ENCODE measurements around the gene C16orf95.

C16orf95 gene

GRCh38 chr16:87330646-87331045, 13.5 kb upstream of the C16orf95 start:
- DNase-seq = no peak

GRCh38 chr16:87330257-87330624, 13.0 kb upstream of the C16orf95 start:
- no peak for DNase-seq

GRCh38 chr16:87329436-87330256, 12.5 kb upstream of the C16orf95 start:
- DNase-seq = no peak

- DNase-seq = no peak
Observed at GRCh38 chr16:87328846-87329245, 11.7 kb upstream of the C16orf95 start.

GRCh38 chr16:87327798-87328495, 10.8 kb upstream of the C16orf95 start:
- no peak for DNase-seq

GRCh38 chr16:87326151-87326571, 9.0 kb upstream of the C16orf95 start:
- DNase-seq = no peak

- no peak for DNase-seq
Observed at GRCh38 chr16:87325423-87325858, 8.2 kb upstream of the C16orf95 start.

- no peak for DNase-seq
Observed at GRCh38 chr16:87324411-87325275, 7.5 kb upstream of the C16orf95 start.

GRCh38 chr16:87323727-87324410, 6.7 kb upstream of the C16orf95 start:
- DNase-seq = no peak

- DNase-seq = no peak
Observed at GRCh38 chr16:87322833-87323726, 5.9 kb upstream of the C16orf95 start.

- no peak for DNase-seq
Observed at GRCh38 chr16:87322360-87322759, 5.2 kb upstream of the C16orf95 start.

GRCh38 chr16:87321336-87322107, 4.3 kb upstream of the C16orf95 start:
- no peak for DNase-seq

GRCh38 chr16:87320510-87321227, 3.5 kb upstream of the C16orf95 start:
- no peak for DNase-seq

GRCh38 chr16:87319997-87320491, 2.9 kb upstream of the C16orf95 start:
- no peak for DNase-seq

GRCh38 chr16:87319011-87319410, 1.8 kb upstream of the C16orf95 start:
- no peak for DNase-seq

GRCh38 chr16:87317750-87318644, 805 bp upstream of the C16orf95 start:
- peak; percentile 50 for DNase-seq

GRCh38 chr16:87316450-87316922, 706 bp downstream of the C16orf95 start:
- no peak for DNase-seq

- no peak for DNase-seq
Observed at GRCh38 chr16:87314990-87315420, 2.2 kb downstream of the C16orf95 start.

GRCh38 chr16:87312008-87312407, 5.2 kb downstream of the C16orf95 start:
- no peak for DNase-seq
